Muscle of arm (tissue), 12 donors: ENCODE measurements around the gene PTPN7. TPM values are rescaled to one million over a fixed set of nuclear protein-coding genes. Genes with fewer than 3 reads are reported as not detected.
"Not testable (repeated sequence)": the region's sequence is repeated elsewhere in the genome, so short reads cannot be mapped to it uniquely, and the experiment has no call there.

Source experiments
- DNase-seq: peaks from one replicate; pipeline ENCODE4 v3.0.0-alpha.2; 2013
- polyA plus RNA-seq, 12 donors: library from polyadenylated mRNA; unstranded; fragments of 120-200 nt; gene quantifications; one replicate each; pipeline ENCODE4 v1.2.1, GENCODE V29; 2013; ENCODE audit not compliant: insufficient read length in 12 of 12

The PTPN7 gene
- polyA plus RNA-seq, 12 donors: 0.46 to 4.9 (median 0.66) TPM; not detected in 2

- not testable (repeated sequence) for DNase-seq
Observed at GRCh38 chr1:202167054-202167453, 6.7 kb upstream of the PTPN7 start.

- no peak for DNase-seq
Observed at GRCh38 chr1:202165942-202166843, 5.8 kb upstream of the PTPN7 start.

- peak; percentile 86 for DNase-seq
Observed at GRCh38 chr1:202165267-202165941, 5.0 kb upstream of the PTPN7 start.

GRCh38 chr1:202164271-202165037 is 4.1 kb upstream of the PTPN7 start:
- no peak for DNase-seq

GRCh38 chr1:202163281-202164270 is 3.2 kb upstream of the PTPN7 start:
- DNase-seq: no peak

GRCh38 chr1:202162418-202163280 is 2.2 kb upstream of the PTPN7 start:
- no peak for DNase-seq

GRCh38 chr1:202162047-202162417 is 1.6 kb upstream of the PTPN7 start:
- DNase-seq: no peak

- no peak for DNase-seq
Observed at GRCh38 chr1:202161151-202162046, 997 bp upstream of the PTPN7 start.

GRCh38 chr1:202159534-202160371 is 649 bp downstream of the PTPN7 start:
- no peak for DNase-seq

GRCh38 chr1:202158810-202159533 is 1.4 kb downstream of the PTPN7 start:
- DNase-seq: no peak

GRCh38 chr1:202157945-202158344 is 2.5 kb downstream of the PTPN7 start:
- DNase-seq: no peak

GRCh38 chr1:202156590-202156989 is 3.8 kb downstream of the PTPN7 start:
- no peak for DNase-seq

GRCh38 chr1:202155478-202156021 is 4.9 kb downstream of the PTPN7 start:
- DNase-seq: no peak

- DNase-seq: no peak
Observed at GRCh38 chr1:202154766-202155477, 5.5 kb downstream of the PTPN7 start.

- DNase-seq: no peak
Observed at GRCh38 chr1:202154148-202154765, 6.1 kb downstream of the PTPN7 start.

GRCh38 chr1:202153284-202153683 is 7.1 kb downstream of the PTPN7 start:
- no peak for DNase-seq
